HEK293T (cell line): ENCODE measurements around the gene CRYBB3.

Source experiments
- CTCF ChIA-PET: fragments of 350-600 bp; formaldehyde crosslinking; extraction: SDS; loops from one replicate; lab custom pipeline; 2021; ENCODE audit warnings: antibody characterized with exemption, inconsistent platforms; lab: Yijun Ruan, JAX
- POLR2A ChIA-PET: fragments of 350-600 bp; formaldehyde crosslinking; extraction: SDS; loops from one replicate; lab custom pipeline; 2020; ENCODE audit warnings: antibody characterized with exemption, inconsistent platforms; lab: Yijun Ruan, JAX
- DNase-seq: peaks from one replicate; pipeline ENCODE4 v3.0.0; 2012; ENCODE audit warnings: mixed read lengths; ENCODE audit errors: extremely low spot score
- ARNT ChIP-seq: fragments of 450-650 bp; IDR thresholded peaks from 2 replicates; pipeline ENCODE4 v1.6.1; 2017; ENCODE audit warnings: mild to moderate bottlenecking
- BHLHE40 ChIP-seq: fragments of 450-650 bp; IDR thresholded peaks from 2 replicates; pipeline ENCODE4 v1.6.1; 2016; ENCODE audit warnings: mild to moderate bottlenecking, moderate library complexity, borderline replicate concordance
- CTBP1 ChIP-seq: fragments of 450-650 bp; IDR thresholded peaks from 2 replicates; pipeline ENCODE4 v1.6.1; 2016; ENCODE audit warnings: borderline replicate concordance
- ELF4 ChIP-seq: fragments of 450-650 bp; IDR thresholded peaks from 2 replicates; pipeline ENCODE4 v1.6.1; 2017; ENCODE audit warnings: antibody characterized with exemption
- FOXA1 ChIP-seq: fragments of 450-650 bp; IDR thresholded peaks from 2 replicates; pipeline ENCODE4 v1.6.1; 2016; ENCODE audit warnings: mild to moderate bottlenecking
- FOXK2 ChIP-seq: fragments of 450-650 bp; IDR thresholded peaks from 2 replicates; pipeline ENCODE4 v1.6.1; 2016; ENCODE audit warnings: mild to moderate bottlenecking
- FOXM1 ChIP-seq: fragments of 450-650 bp; IDR thresholded peaks from 2 replicates; pipeline ENCODE4 v1.6.1; 2017; ENCODE audit warnings: mild to moderate bottlenecking, borderline replicate concordance
- HDGF ChIP-seq: fragments of 450-650 bp; IDR thresholded peaks from 2 replicates; pipeline ENCODE4 v1.6.1; 2017; ENCODE audit warnings: antibody characterized with exemption, borderline replicate concordance
- L3MBTL2 ChIP-seq: fragments of 450-650 bp; conservative IDR thresholded peaks from 2 replicates; pipeline ENCODE4 v1.6.1; 2016; ENCODE audit warnings: mild to moderate bottlenecking
- LEF1 ChIP-seq: fragments of 450-650 bp; IDR thresholded peaks from 2 replicates; pipeline ENCODE4 v1.6.1; 2017; ENCODE audit warnings: mild to moderate bottlenecking, borderline replicate concordance
- NFRKB ChIP-seq: fragments of 450-650 bp; IDR thresholded peaks from 2 replicates; pipeline ENCODE4 v1.6.1; 2016; ENCODE audit warnings: mild to moderate bottlenecking, moderate library complexity
- SP1 ChIP-seq: fragments of 450-650 bp; IDR thresholded peaks from 2 replicates; pipeline ENCODE4 v1.6.1; 2017
- SUZ12 ChIP-seq: fragments of 450-650 bp; IDR thresholded peaks from 2 replicates; pipeline ENCODE4 v1.6.1; 2016; ENCODE audit warnings: mild to moderate bottlenecking
- TARDBP ChIP-seq: fragments of 450-650 bp; IDR thresholded peaks from 2 replicates; pipeline ENCODE4 v1.6.1; 2016
- ZNF384 ChIP-seq: fragments of 450-650 bp; IDR thresholded peaks from 2 replicates; pipeline ENCODE4 v1.6.1; 2016
- TF ChIP-seq, protein P1 (sequence below): fragments of 450-650 bp; IDR thresholded peaks from 2 replicates; pipeline ENCODE4 v1.6.1; 2016

CRYBB3 gene

DNA sequence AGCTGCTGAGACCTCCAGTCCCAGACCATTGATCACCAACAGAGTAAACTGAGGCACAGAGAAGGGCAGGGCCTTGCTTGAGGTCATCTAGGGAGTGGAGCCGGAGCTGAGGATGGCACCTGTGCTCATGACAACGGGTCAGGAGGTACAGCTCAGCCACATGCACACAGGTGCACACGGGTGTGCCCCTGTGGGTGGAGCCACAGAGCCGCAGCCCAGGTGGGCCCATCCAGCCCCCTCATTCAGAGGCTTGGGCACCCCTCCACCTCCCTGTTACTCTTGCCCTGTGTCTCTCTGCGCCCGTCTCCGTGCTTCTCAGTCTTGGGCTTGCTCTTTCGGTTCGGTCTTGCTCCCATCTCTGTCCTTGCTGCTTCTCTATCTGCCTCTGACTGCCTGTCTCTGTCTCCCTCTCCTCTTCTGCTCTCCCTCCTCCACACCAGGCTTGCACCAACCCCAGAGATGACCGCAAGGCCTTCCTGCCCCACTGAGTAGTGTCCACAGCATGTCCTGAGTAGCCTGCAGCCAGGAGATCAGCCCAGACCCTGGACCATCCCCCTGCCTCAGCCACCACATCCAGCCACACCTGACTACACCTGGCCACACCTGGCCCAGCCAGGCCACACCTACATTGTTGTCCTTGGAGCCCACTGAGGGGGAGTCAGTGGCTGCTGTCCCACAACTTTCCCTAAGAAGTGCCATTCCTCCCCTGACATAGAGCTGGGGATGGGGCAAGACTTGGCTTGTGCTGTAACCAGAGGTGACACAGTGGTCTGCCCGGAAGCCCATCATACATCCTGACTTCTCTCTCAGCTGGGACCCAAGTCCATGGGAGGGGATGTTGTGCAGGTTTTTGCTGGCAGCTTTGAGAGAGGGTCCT, 39.3 kb upstream of the CRYBB3 start:
- CTCF ChIA-PET, result no interaction called here

DNA sequence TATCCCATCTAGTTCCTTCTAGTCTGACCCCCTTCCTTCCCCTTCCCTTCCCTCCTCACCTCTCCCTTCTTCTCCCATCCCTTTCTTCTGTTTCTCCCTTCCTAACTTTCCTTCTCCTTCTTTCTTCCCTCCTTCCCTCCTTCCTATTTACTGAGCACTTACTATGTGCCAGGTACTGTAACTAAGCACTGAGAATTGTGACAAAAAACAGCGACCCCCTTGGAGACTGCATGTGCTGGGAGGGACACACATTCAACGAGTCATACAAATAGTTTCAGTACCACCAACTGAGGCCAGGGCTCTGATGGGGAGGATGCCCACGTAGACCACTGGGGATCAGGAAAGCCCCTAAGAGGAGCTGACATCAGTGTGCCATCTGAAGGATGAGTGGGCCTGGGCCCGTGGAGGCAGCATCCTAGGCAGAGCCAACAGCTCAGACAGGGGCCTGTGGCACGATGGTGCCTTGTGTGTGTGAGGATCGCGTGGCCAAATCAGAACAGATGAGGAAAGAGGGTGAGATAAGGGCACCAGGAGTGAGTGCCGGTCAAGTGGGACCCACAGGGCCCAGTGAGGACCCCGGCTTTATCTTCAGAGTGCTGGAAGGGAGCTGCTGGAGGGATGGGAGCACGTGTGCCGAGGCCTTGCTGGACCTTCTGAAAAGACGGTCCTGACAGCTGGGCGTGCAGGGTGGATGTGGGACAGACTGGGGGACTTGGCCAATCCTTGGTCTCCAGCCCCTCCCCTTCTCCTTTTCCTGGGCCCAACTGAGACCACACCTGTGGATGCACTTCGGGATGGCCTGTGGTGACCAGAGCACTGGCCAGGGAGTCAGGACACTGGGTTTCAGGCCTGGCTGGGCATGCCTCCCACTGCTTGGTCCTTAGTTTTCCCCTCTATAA, 38.4 kb upstream of the CRYBB3 start:
- POLR2A ChIA-PET, result no interaction called here
- no peak for TF ChIP-seq TARDBP
- TF ChIP-seq ZNF384, result no peak
- no peak for TF ChIP-seq CTBP1
- no peak for TF ChIP-seq ARNT
- TF ChIP-seq L3MBTL2, result no peak
- no peak for TF ChIP-seq SP1
- TF ChIP-seq LEF1, result no peak
- TF ChIP-seq BHLHE40, result no peak
- no peak for TF ChIP-seq FOXA1
- no peak for TF ChIP-seq NFRKB
- TF ChIP-seq FOXK2, result no peak
- no peak for TF ChIP-seq ELF4
- no peak for TF ChIP-seq HDGF
- no peak for TF ChIP-seq FOXM1
- TF ChIP-seq, protein P1, sequence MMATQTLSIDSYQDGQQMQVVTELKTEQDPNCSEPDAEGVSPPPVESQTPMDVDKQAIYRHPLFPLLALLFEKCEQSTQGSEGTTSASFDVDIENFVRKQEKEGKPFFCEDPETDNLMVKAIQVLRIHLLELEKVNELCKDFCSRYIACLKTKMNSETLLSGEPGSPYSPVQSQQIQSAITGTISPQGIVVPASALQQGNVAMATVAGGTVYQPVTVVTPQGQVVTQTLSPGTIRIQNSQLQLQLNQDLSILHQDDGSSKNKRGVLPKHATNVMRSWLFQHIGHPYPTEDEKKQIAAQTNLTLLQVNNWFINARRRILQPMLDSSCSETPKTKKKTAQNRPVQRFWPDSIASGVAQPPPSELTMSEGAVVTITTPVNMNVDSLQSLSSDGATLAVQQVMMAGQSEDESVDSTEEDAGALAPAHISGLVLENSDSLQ, result no peak
- no peak for DNase-seq
- CTCF ChIA-PET, result no interaction called here

More for the DNA sequence above, 39.3 kb upstream of the CRYBB3 start:
- DNase-seq, result no peak
- POLR2A ChIA-PET, result no interaction called here
- TF ChIP-seq LEF1 (no peak), ARNT (no peak), FOXK2 (no peak), NFRKB (no peak), CTBP1 (no peak), ELF4 (no peak), ZNF384 (no peak), HDGF (no peak), FOXA1 (no peak), SP1 (no peak), SUZ12 (no peak)
- TF ChIP-seq, protein P1, result no peak

DNA sequence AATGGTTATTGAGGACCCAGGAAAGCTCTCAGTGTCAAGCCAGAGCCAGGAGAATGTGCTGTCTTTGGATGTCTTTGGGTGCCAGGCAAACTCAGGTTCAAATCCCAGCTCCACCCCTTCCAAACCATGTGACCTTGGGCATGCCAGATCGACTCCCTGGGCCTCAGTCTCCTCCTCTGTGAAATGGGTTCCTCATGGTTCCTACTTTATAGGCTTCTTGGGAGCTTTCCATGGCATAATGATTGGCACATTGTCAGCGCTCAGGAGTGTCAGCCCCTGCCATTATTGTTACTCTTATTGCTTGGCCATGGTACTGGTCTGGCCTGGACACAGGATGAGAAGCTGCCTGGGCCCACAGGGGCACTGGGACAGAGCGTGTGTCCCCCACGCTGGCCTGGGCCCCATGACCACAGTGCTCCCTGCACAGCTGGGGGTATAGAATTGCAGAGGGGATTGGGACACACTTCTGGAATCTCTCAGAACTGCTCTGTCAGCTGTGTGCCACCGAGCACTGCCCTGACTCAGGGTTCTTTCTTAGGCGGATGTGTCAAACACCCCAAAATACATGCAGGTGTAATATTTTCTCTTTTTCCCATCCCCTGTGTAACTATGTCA, 37.6 kb upstream of the CRYBB3 start:
- TF ChIP-seq BHLHE40, result no peak
- no peak for TF ChIP-seq LEF1
- no peak for TF ChIP-seq L3MBTL2
- no peak for TF ChIP-seq TARDBP
- no peak for TF ChIP-seq SUZ12
- no peak for TF ChIP-seq FOXK2
- no peak for TF ChIP-seq ARNT
- TF ChIP-seq ELF4, result no peak
- no peak for TF ChIP-seq HDGF
- TF ChIP-seq, protein P1, result no peak
- TF ChIP-seq ZNF384, result no peak
- no peak for TF ChIP-seq CTBP1
- no peak for TF ChIP-seq FOXA1
- ChIA-PET CTCF (no interaction called here), POLR2A (no interaction called here)
- no peak for DNase-seq

DNA sequence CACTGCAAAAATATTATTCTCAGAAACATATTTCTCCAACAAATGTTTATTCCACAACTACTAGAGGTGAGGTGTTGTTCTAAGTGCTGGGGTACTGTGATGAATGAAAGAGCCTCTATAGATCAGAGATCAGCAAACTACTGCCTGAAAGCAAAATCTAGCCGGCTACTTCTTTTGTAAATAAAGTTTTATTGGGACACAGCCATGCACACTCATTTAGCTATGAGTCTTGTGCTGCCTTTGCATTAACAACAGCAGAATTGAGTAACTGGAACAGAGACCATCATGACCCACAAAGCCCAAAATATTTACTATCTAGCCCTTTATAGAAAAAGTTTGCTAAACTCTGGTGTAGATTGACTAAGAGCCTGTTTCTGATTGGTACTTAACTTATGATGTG, 37.1 kb upstream of the CRYBB3 start:
- POLR2A ChIA-PET, result interaction anchor here (0.6 kb wide), 1 partner anchor 9 kb away, joined by 3 read pairs; no protein-coding TSS in a partner anchor
- no peak for DNase-seq
- CTCF ChIA-PET, result no interaction called here
- TF ChIP-seq ELF4 (no peak), FOXM1 (no peak), HDGF (no peak), TARDBP (no peak), CTBP1 (no peak), NFRKB (no peak), FOXK2 (no peak)
- TF ChIP-seq, protein P1, result no peak
